Gastrocnemius medialis (tissue), 4 donors: Measurements from ENCODE around the gene SHISA6.

Source experiments
- CTCF ChIP-seq, 5 experiments: fragments of 450-650 bp in 3 of 5; fragments of 200-600 bp in 2 of 5; sonication (generic) in 2 of 5; IDR thresholded peaks in 4 of 5; conservative IDR thresholded peaks in 1 of 5; 1 replicate in 4 of 5; 2 replicates in 1 of 5; pipeline ENCODE4 v1.5.1; 2016 to 2019; ENCODE audit warnings: antibody characterized with exemption in 5 of 5, mild to moderate bottlenecking in 3 of 5, moderate library complexity in 3 of 5
- POLR2A ChIP-seq, 2 donors: fragments of 450-650 bp; IDR thresholded peaks; one replicate each; pipeline ENCODE4 v1.6.1; 2017; ENCODE audit warnings: antibody characterized with exemption in 2 of 2, mild to moderate bottlenecking in 2 of 2, moderate library complexity in 2 of 2

GRCh38 chr17:11242411-11242810, 1.4 kb downstream of the SHISA6 start:
- TF ChIP-seq CTCF (IDR thresholded peaks at IDR 0.05 in 4 of 5, conservative IDR thresholded peaks at IDR 0.05 in 1 of 5) (no peak), POLR2A (IDR thresholded peaks at IDR 0.05) (no peak)
